HFFc6 (cell line): ENCODE data around the gene SERPINB6. TPM values are rescaled to one million over a fixed set of nuclear protein-coding genes. Genes with fewer than 3 reads are reported as not detected.
"Not testable (repeated sequence)": the region's sequence is repeated elsewhere in the genome, so short reads cannot be mapped to it uniquely, and the experiment has no call there.

ENCODE experiments used
- DNase-seq: peaks from one replicate; pipeline ENCODE4 v3.0.0-alpha.2; 2018
- H3K27ac Mint-ChIP-seq: 2 replicates; pipeline ENCODE4 v1.8.0; 2020; ENCODE audit warnings: mild to moderate bottlenecking, mixed read lengths
- H3K27me3 Mint-ChIP-seq: 2 replicates; pipeline ENCODE4 v1.8.0; 2021; ENCODE audit warnings: mild to moderate bottlenecking, moderate library complexity, mixed read lengths; ENCODE audit not compliant: insufficient read depth
- H3K36me3 Mint-ChIP-seq: 2 replicates; pipeline ENCODE4 v1.8.0; 2021; ENCODE audit warnings: low read depth, mixed read lengths
- H3K4me1 Mint-ChIP-seq: 2 replicates; pipeline ENCODE4 v1.8.0; 2020; ENCODE audit warnings: low read depth, mixed read lengths
- H3K4me3 Mint-ChIP-seq: 2 replicates; pipeline ENCODE4 v1.8.0; 2020; ENCODE audit warnings: mild to moderate bottlenecking, moderate library complexity, mixed read lengths
- H3K9me3 Mint-ChIP-seq: 2 replicates; pipeline ENCODE4 v1.8.0; 2020; ENCODE audit warnings: mild to moderate bottlenecking, mixed read lengths
- CTCF ChIP-seq: fragments of 200-600 bp; sonication (generic); IDR thresholded peaks from 2 replicates; pipeline ENCODE4 v1.5.0; 2021; ENCODE audit warnings: antibody characterized with exemption, mild to moderate bottlenecking
- total RNA-seq, 6 experiments: library from RNA; stranded (reverse); fragmentation: NEBNext Ultra II Directional; extraction: Animal tissue kit (Norgen Biotek cat#: 25700); gene quantifications; 2 replicates in 1 of 6; 3 replicates in 5 of 6; pipeline ENCODE4 v1.2.3, GENCODE V29; 2021

The SERPINB6 gene
- total RNA-seq, 6 experiments from 2014 or later, result 109 to 142 (median 134) TPM

- peaks cover 11% of the 10 kb centered on the region for H3K27me3 Mint-ChIP-seq
- H3K4me3 Mint-ChIP-seq, result no peak overlapping the region
- DNase-seq, result no peak
- peaks cover 9% of the 10 kb centered on the region; the same call in 1 of the 2 replicates for H3K36me3 Mint-ChIP-seq
- no peak for TF ChIP-seq CTCF
- H3K27ac Mint-ChIP-seq, result no peak overlapping the region
- no peaks in the 10 kb centered on the region; the same call in 1 of the 2 replicates for H3K4me1 Mint-ChIP-seq
- peaks cover 11% of the 10 kb centered on the region for H3K9me3 Mint-ChIP-seq
These were observed 35.6 kb downstream of the SERPINB6 start for GRCh38 chr6:2935566-2936291.

GRCh38 chr6:2934057-2934456 is 37.3 kb downstream of the SERPINB6 start:
- Mint-ChIP-seq H3K4me1 (no peaks in the 10 kb centered on the region; the same call in 1 of the 2 replicates), H3K27me3 (peaks cover 17% of the 10 kb centered on the region), H3K36me3 (peaks cover 9% of the 10 kb centered on the region; the same call in 1 of the 2 replicates)

GRCh38 chr6:2932911-2933310 is 38.5 kb downstream of the SERPINB6 start:
- Mint-ChIP-seq H3K27me3 (peaks cover 21% of the 10 kb centered on the region), H3K9me3 (peaks cover 11% of the 10 kb centered on the region)
- not testable (repeated sequence) for DNase-seq, H3K27ac Mint-ChIP-seq, H3K36me3 Mint-ChIP-seq, H3K4me3 Mint-ChIP-seq, H3K4me1 Mint-ChIP-seq

More at GRCh38 chr6:2934057-2934456, 37.3 kb downstream of the SERPINB6 start:
- peaks cover 11% of the 10 kb centered on the region for H3K9me3 Mint-ChIP-seq
- no peak for DNase-seq
- no peak overlapping the region for H3K27ac Mint-ChIP-seq
- TF ChIP-seq CTCF, result no peak
- no peak overlapping the region for H3K4me3 Mint-ChIP-seq

- peaks cover 23% of the 10 kb centered on the region for H3K27me3 Mint-ChIP-seq
- no peak overlapping the region for H3K27ac Mint-ChIP-seq
- peaks cover 10% of the 10 kb centered on the region for H3K9me3 Mint-ChIP-seq
- peak; percentile 94 for TF ChIP-seq CTCF
- H3K4me3 Mint-ChIP-seq, result no peak overlapping the region
- DNase-seq, result peak; percentile 57
- no peaks in the 10 kb centered on the region; the same call in 1 of the 2 replicates for H3K4me1 Mint-ChIP-seq
- peaks cover 8% of the 10 kb centered on the region; the same call in 1 of the 2 replicates for H3K36me3 Mint-ChIP-seq
These were observed 39.2 kb downstream of the SERPINB6 start for GRCh38 chr6:2931970-2932748.

- no peak for DNase-seq
- no peaks in the 10 kb centered on the region for H3K36me3 Mint-ChIP-seq
- H3K27ac Mint-ChIP-seq, result no peak overlapping the region
- H3K9me3 Mint-ChIP-seq, result no peaks in the 10 kb centered on the region; the same call in 1 of the 2 replicates
- TF ChIP-seq CTCF, result no peak
- H3K4me1 Mint-ChIP-seq, result no peaks in the 10 kb centered on the region
- H3K27me3 Mint-ChIP-seq, result peaks cover 25% of the 10 kb centered on the region
- H3K4me3 Mint-ChIP-seq, result no peak overlapping the region
These were observed 40.3 kb downstream of the SERPINB6 start for GRCh38 chr6:2931055-2931454.

GRCh38 chr6:2927931-2928330 is 43.4 kb downstream of the SERPINB6 start:
- H3K4me1 Mint-ChIP-seq, H3K36me3 Mint-ChIP-seq, H3K9me3 Mint-ChIP-seq, DNase-seq, H3K4me3 Mint-ChIP-seq, H3K27ac Mint-ChIP-seq: not testable (repeated sequence)
- H3K27me3 Mint-ChIP-seq, result peaks cover 22% of the 10 kb centered on the region

GRCh38 chr6:2925842-2926747 is 45.3 kb downstream of the SERPINB6 start:
- not testable (repeated sequence) for DNase-seq, H3K9me3 Mint-ChIP-seq, H3K4me1 Mint-ChIP-seq, H3K4me3 Mint-ChIP-seq, H3K27ac Mint-ChIP-seq, H3K36me3 Mint-ChIP-seq
- H3K27me3 Mint-ChIP-seq, result peaks cover 19% of the 10 kb centered on the region
